ENCODE results near the gene MACROH2A1. TPM values are rescaled to one million over a fixed set of nuclear protein-coding genes. Genes with fewer than 3 reads are reported as not detected.

The MACROH2A1 gene
- total and polyA plus RNA-seq, 2 experiments from 2014 or later, result 115 to 125 TPM

DNA sequence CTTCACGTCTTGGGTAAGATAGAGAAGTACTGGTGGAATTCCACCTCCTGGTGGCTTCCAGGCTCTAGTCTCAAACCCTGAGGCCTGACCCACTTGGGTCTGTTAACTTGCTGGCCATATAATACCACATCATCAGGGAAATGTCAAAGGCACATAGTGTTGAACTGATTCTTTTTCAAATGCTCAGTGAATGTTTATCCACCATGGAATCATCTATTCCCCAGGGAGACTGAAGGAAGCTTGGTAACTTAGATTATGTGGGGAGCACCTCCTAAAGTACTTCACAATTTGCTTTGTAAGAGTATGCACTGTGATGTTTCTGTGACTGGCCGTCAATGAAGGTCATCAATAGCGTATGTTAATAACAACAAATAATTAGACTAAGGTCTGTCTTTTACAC, 16.1 kb downstream of the MACROH2A1 start:
- in situ Hi-C loops (cut with MboI), result no loop called here
- Histone ChIP-seq H3K36me3 (ENCODE audit: low read depth) (peaks cover 29% of the 10 kb centered on the region), H3K9ac (no peak overlapping the region), H3K27ac (no peak overlapping the region), H4K20me1 (ENCODE audit: insufficient read depth) (no peaks in the 10 kb centered on the region), H3K9me2 (ENCODE audit: insufficient read depth) (no peaks in the 10 kb centered on the region), H3K79me2 (ENCODE audit: insufficient read depth) (peaks cover 95% of the 10 kb centered on the region), H2AFZ (no peak overlapping the region), H3K4me3 (no peak overlapping the region), H3K9me3 (ENCODE audit: low read depth) (no peaks in the 10 kb centered on the region), H3F3A (ENCODE audit: insufficient read depth) (peaks cover 26% of the 10 kb centered on the region), H3K4me2 (ENCODE audit: unreplicated experiment) (no peak overlapping the region), H3K27me3 (replicated peaks; ENCODE audit: insufficient read depth) (no peaks in the 10 kb centered on the region), H3K4me1 (ENCODE audit: insufficient read depth) (peaks cover 57% of the 10 kb centered on the region)
- no peak for DNase-seq
- TF ChIP-seq EZH2phosphoT487 (IDR thresholded peaks at IDR 0.05; ENCODE audit: insufficient read depth, low read depth), result no peak
- no peak for TF ChIP-seq EZH2 (IDR thresholded peaks at IDR 0.05; ENCODE audit: insufficient read depth, poor library complexity, severe bottlenecking)
- WGBS, 2 experiments (ENCODE audit: low coverage in 1 of 2, low lambda C conversion rate in 2 of 2, missing lambda C conversion rate in 2 of 2), result 85 to 91% methylated on average over 3 of the region's 3 CpGs

DNA sequence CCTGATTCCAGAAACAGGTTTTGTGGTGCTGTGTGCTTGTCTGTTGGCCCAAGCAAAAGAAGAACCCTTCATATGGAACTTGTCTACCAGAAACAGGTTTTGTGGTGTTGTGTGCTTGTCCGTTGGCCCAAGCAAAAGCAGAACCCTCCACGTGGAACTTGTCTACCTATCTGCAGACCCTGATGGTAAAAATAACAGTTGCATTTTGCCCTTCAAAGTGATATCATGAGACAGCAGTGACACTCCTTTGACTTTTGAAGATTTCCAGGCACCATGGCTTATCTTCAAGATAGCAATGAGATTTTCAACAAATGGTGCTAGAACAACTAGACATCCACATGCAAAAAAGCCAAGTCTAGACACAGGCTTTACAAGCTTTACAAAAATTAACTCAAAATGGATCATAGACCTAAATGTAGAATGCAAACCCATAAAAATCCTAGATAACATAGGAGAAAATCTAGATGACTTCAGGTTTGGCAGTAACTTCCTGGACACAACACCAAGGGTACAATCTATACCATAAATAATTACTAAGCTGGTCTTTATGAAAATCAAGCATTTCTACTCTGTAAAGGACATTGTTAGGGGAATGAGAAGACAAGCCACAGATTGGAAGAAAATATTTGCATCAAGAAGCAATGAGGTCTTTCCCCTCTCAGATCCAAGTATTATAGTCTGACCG, 16.8 kb downstream of the MACROH2A1 start:
- Histone ChIP-seq H3K9ac (no peak overlapping the region), H3K27me3 (replicated peaks; ENCODE audit: insufficient read depth) (no peaks in the 10 kb centered on the region), H3K9me2 (ENCODE audit: insufficient read depth) (no peaks in the 10 kb centered on the region), H3K4me1 (ENCODE audit: insufficient read depth) (peaks cover 50% of the 10 kb centered on the region), H3K79me2 (ENCODE audit: insufficient read depth) (peaks cover 95% of the 10 kb centered on the region), H3K36me3 (ENCODE audit: low read depth) (peaks cover 29% of the 10 kb centered on the region), H4K20me1 (ENCODE audit: insufficient read depth) (no peaks in the 10 kb centered on the region), H3K4me2 (ENCODE audit: unreplicated experiment) (no peak overlapping the region), H3K4me3 (no peak overlapping the region), H3F3A (ENCODE audit: insufficient read depth) (peaks cover 25% of the 10 kb centered on the region), H2AFZ (no peak overlapping the region), H3K9me3 (ENCODE audit: low read depth) (no peaks in the 10 kb centered on the region), H3K27ac (no peak overlapping the region)
- DNase-seq, result no peak
- in situ Hi-C loops (cut with MboI), result no loop called here
- TF ChIP-seq EZH2phosphoT487 (IDR thresholded peaks at IDR 0.05; ENCODE audit: insufficient read depth, low read depth) (no peak), EZH2 (IDR thresholded peaks at IDR 0.05; ENCODE audit: insufficient read depth, poor library complexity, severe bottlenecking) (no peak)
- whole genome bisulfite sequencing, 2 experiments (ENCODE audit: low coverage in 1 of 2, low lambda C conversion rate in 2 of 2, missing lambda C conversion rate in 2 of 2), result 84% methylated on average over 3 of the region's 3 CpGs

DNA sequence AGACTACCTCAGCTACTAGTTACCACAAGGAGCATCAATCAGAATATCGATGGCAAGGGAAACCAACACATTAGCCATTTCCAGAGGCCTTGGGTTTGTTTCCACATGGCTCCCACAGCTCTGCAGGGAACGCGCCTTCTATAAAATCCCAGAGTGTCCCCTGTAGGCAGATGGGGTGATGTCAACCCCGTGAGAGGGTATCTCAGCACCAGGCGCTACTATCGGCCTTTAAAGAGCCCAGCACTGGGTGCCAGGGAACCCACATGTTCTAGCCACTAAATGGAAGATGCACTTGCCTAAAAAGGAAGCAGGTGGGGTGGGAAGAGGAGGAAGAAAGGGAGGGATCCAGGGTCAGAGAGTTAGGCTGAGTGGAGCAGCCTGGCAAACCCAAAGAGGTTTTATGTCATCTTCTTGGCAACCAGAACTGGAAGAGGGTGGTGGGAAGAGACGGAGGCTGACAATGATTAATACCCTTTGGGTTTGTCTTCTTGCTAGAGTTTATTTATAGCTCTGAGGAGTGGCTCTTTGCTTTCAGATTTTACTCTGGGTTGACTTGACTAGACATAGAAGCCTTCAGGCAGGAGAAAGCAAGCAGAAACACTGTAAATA, 19.9 kb downstream of the MACROH2A1 start:
- TF ChIP-seq EZH2 (IDR thresholded peaks at IDR 0.05; ENCODE audit: insufficient read depth, poor library complexity, severe bottlenecking), result no peak
- TF ChIP-seq EZH2phosphoT487 (IDR thresholded peaks at IDR 0.05; ENCODE audit: insufficient read depth, low read depth), result no peak
- H3K27me3 ChIP-seq (replicated peaks; ENCODE audit: insufficient read depth), result no peaks in the 10 kb centered on the region
- H3K4me2 ChIP-seq (ENCODE audit: unreplicated experiment), result peak overlapping the region; percentile 56
- H3K9me2 ChIP-seq (ENCODE audit: insufficient read depth), result no peaks in the 10 kb centered on the region
- no peaks in the 10 kb centered on the region for H4K20me1 ChIP-seq (ENCODE audit: insufficient read depth)
- H3K4me3 ChIP-seq, result no peak overlapping the region; the same call in 1 of the 2 replicates
- 71 to 76% methylated on average over 7 of the region's 7 CpGs for WGBS, 2 experiments (ENCODE audit: low coverage in 1 of 2, low lambda C conversion rate in 2 of 2, missing lambda C conversion rate in 2 of 2)
- no peak overlapping the region for H2AFZ ChIP-seq
- peaks cover 99% of the 10 kb centered on the region for H3K79me2 ChIP-seq (ENCODE audit: insufficient read depth)
- H3K4me1 ChIP-seq (ENCODE audit: insufficient read depth), result peaks cover 38% of the 10 kb centered on the region
- H3K36me3 ChIP-seq (ENCODE audit: low read depth), result peaks cover 29% of the 10 kb centered on the region
- peak overlapping the region; percentile 23 for H3K27ac ChIP-seq
- no peaks in the 10 kb centered on the region for H3K9me3 ChIP-seq (ENCODE audit: low read depth)
- DNase-seq, result peak; percentile 66
- in situ Hi-C loops (cut with MboI), result no loop called here
- 0 out of 2 replicates have a peak overlapping the region, but pooled peaks have one; percentile 33 for H3K9ac ChIP-seq
- H3F3A ChIP-seq (ENCODE audit: insufficient read depth), result peaks cover 6% of the 10 kb centered on the region

DNA sequence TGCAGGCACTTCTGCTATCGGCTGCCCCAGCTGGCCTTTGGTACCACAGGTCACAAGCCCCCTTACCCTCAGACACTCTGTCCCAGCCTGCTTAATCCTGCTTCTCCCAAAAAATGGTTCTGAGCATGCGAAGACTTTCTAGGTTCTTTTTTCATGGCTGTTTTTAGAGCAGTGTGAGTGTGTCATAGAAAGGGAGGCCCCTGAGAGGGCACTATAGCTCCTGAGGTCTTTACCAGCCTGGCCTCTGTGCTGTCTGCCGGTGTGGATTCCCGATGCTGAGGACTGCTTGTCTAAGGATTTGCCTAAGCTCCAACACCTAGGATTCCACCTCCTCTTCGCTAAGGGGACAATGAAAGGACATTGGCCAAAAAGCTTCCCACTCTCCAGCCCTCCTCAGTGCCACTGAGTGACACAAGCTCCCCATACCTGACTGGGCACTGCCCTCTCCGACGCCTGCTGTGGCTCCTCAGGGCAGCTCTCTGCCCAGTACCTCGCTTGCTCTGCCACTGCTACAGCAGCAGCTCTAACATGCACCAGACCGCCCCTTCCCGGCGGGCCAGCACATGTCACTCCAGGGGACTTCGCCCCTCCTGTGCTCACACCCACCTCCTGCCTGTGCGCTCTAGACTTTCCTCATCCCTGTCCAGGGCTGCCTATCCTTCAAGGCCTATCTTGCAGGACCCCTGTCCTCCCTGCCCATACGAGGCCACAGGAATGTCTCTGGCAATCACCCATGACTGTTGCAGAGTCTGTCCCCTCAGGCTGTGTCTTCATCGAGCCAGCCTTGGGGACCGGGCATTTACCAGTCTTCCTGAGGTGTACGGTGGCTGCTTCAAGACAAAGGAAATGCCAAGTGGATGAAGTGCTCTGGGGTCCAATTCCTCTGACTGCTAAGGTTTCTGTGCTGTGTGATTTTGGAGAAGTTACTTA, 21.0 kb downstream of the MACROH2A1 start:
- Histone ChIP-seq H4K20me1 (ENCODE audit: insufficient read depth) (no peaks in the 10 kb centered on the region), H3F3A (ENCODE audit: insufficient read depth) (peaks cover 8% of the 10 kb centered on the region), H3K4me2 (ENCODE audit: unreplicated experiment) (no peak overlapping the region), H3K27ac (no peak overlapping the region), H3K27me3 (replicated peaks; ENCODE audit: insufficient read depth) (no peaks in the 10 kb centered on the region), H3K79me2 (ENCODE audit: insufficient read depth) (peaks cover 99% of the 10 kb centered on the region), H2AFZ (no peak overlapping the region), H3K36me3 (ENCODE audit: low read depth) (peaks cover 25% of the 10 kb centered on the region), H3K9me2 (ENCODE audit: insufficient read depth) (no peaks in the 10 kb centered on the region), H3K9me3 (ENCODE audit: low read depth) (no peaks in the 10 kb centered on the region), H3K4me1 (ENCODE audit: insufficient read depth) (peaks cover 32% of the 10 kb centered on the region), H3K4me3 (no peak overlapping the region), H3K9ac (no peak overlapping the region)
- no peak for TF ChIP-seq EZH2phosphoT487 (IDR thresholded peaks at IDR 0.05; ENCODE audit: insufficient read depth, low read depth)
- no peak for TF ChIP-seq EZH2 (IDR thresholded peaks at IDR 0.05; ENCODE audit: insufficient read depth, poor library complexity, severe bottlenecking)
- no peak for DNase-seq
- 90 to 91% methylated on average over 17 of the region's 17 CpGs for WGBS, 2 experiments (ENCODE audit: low coverage in 1 of 2, low lambda C conversion rate in 2 of 2, missing lambda C conversion rate in 2 of 2)
- in situ Hi-C loops (cut with MboI), result no loop called here
